Duodenal mucosa (tissue), 2 donors: ENCODE results near the gene CBLN3.

Experiments
- H3K27ac ChIP-seq: one replicate; pipeline ENCODE4 v1.7.0; 2013; ENCODE audit warnings: low read depth, low read length
- H3K27me3 ChIP-seq, 2 donors: one replicate each; pipeline ENCODE4 v1.7.0; 2013; ENCODE audit warnings: low read length in 2 of 2, control low read depth in 1 of 2; ENCODE audit not compliant: insufficient read depth in 2 of 2, control insufficient read depth in 1 of 2
- H3K36me3 ChIP-seq, 2 donors: one replicate each; pipeline ENCODE4 v1.7.0; 2013; ENCODE audit warnings: low read length in 2 of 2, control low read depth in 1 of 2; ENCODE audit not compliant: insufficient read depth in 2 of 2, control insufficient read depth in 1 of 2
- H3K4me1 ChIP-seq, 2 donors: one replicate each; pipeline ENCODE4 v1.7.0; 2013; ENCODE audit warnings: low read length in 2 of 2, control low read depth in 1 of 2; ENCODE audit not compliant: insufficient read depth in 2 of 2, control insufficient read depth in 1 of 2
- H3K4me3 ChIP-seq, 2 donors: one replicate each; pipeline ENCODE4 v1.7.0; 2013; ENCODE audit warnings: low read length in 2 of 2, low read depth in 1 of 2
- H3K9ac ChIP-seq, 2 donors: one replicate each; pipeline ENCODE4 v1.7.0; 2013; ENCODE audit warnings: low read length in 2 of 2, low read depth in 1 of 2
- H3K9me3 ChIP-seq, 2 donors: one replicate each; pipeline ENCODE4 v1.7.0; 2013; ENCODE audit warnings: low read length in 2 of 2, control low read depth in 1 of 2; ENCODE audit not compliant: control insufficient read depth in 1 of 2

The CBLN3 gene

DNA sequence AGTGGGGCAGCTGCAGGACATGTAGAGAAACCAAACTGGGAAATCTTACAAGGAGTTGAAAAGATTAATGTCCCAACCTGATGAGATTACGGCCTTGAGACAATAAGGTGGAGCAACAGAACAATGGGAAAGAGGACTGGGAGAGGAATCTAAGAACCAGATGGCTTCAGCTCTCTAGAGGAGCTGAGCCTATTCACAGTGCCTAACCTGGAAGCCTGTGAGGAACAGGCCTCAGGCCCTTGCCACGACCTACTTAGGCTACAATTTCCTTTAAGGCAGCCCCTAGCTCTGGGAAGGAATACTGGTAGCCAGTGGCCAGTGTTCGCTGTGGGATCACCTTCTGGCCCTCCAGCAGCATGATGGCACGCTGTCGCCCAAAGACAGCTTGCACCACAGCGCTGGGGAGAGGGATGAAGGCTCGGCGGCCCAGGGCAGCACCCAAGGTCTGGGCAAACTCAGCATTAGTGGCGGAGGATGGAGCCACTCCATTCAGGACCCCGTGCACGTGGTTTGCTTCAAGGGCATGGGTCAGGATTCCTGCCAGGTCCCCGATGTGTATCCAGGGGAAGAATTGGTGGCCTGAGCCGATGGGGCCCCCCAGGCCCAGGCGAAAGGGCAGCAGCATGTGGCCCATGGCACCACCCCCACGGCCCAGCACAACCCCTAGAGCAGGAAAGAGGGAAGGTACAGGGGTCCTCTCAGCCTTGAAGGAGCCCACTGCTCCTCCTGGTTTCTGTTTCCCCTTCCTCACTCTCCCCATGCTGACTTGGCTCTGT, 10.6 kb upstream of the CBLN3 start:
- H3K27ac ChIP-seq, result no peak overlapping the region
- H3K9ac ChIP-seq, result no peak overlapping the region
- H3K4me3 ChIP-seq, result no peak overlapping the region

DNA sequence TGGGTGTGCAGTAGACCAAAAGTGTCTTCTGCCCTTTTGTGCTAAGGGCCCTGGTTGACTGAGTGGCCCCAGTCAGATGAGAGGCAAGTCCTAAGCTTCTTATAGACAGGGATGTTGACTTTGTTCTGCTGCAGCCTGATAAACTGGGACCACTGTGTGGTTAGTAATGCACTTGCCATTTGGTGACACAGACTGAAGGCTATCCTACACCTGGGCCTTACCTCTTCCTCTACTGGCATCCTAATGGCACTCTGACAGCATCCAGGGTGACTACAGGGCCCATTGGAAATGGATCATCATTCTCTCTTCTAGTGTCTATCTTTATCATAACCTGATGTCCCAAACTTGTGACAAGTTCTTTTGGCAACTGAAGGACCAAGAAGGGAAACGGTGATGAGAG, 9.8 kb upstream of the CBLN3 start:
- no peak overlapping the region for H3K9ac ChIP-seq
- H3K4me1 ChIP-seq, result peaks cover 26 to 29% of the 10 kb centered on the region in 2 donors
- no peaks in the 10 kb centered on the region for H3K9me3 ChIP-seq
- no peak overlapping the region for H3K27ac ChIP-seq
- H3K4me3 ChIP-seq, result no peak overlapping the region
- H3K36me3 ChIP-seq, result peaks cover 36 to 48% of the 10 kb centered on the region in 2 donors
- H3K27me3 ChIP-seq, result no peaks in the 10 kb centered on the region

More for the DNA sequence above, 10.6 kb upstream of the CBLN3 start:
- H3K36me3 ChIP-seq, result peaks cover 36 to 47% of the 10 kb centered on the region in 2 donors
- no peaks in the 10 kb centered on the region for H3K9me3 ChIP-seq
- H3K27me3 ChIP-seq, result no peaks in the 10 kb centered on the region
- peaks cover 26 to 29% of the 10 kb centered on the region in 2 donors for H3K4me1 ChIP-seq

DNA sequence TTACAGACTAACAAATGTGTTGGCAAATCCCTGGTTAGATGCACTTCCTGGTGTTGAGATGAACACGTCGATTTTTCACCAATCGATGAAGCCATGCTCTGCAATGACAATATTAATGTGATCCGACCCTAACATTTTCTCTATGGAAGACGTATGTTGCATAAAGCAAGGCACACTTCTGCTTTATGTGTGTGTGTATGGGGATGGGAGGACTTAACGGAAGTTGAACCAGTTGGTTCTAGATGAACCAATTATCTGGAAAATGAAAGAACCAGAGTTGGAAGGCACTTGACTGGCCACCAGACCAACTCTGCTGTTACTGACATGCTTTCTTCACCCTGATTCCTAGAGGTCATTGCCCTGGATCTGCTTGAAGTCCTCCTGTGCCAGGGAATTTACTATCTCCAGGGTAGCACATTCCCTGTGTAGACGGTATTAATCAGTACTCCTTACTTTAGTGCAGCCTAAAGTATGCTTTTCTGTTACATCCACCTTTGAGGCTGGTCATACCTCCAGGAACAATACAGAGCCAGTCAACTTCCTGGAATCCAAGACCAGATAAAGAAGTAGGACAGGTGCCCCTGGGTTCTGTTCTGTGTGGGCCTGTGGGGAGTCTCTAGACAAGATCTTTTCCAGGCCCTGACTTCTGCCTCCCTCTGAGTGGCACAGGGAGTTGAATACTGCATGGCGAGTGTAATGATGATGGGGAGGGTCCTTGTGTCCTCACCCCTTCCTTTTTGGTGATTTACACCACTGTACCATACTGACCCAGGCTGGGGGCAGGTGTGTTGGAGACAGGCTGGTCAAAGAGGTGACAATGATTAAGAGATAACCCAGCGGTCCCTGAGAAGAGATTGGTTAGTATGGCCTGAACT, 9.0 kb upstream of the CBLN3 start:
- peaks cover 38 to 55% of the 10 kb centered on the region in 2 donors for H3K36me3 ChIP-seq

DNA sequence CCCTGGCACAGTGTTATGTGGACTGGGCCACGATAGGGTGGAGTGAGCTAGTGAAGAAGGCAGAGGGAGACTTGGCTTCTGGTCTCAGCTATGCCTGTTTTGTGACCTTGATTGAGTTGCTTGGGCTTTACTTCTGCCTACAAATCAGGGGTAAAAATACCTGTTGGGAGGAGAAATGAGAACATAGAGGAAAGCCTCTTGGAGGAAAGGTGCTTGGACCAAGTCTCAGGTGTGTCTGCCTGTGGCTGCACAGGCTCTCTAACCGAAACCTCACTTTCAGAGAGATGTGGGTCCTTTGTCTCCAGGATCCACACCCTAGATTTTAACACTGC, 8.2 kb upstream of the CBLN3 start:
- H3K9me3 ChIP-seq, result no peaks in the 10 kb centered on the region
- no peak overlapping the region for H3K27ac ChIP-seq
- peaks cover 28% of the 10 kb centered on the region in 2 donors for H3K4me1 ChIP-seq
- H3K9ac ChIP-seq, result no peak overlapping the region
- no peaks in the 10 kb centered on the region for H3K27me3 ChIP-seq
- no peak overlapping the region for H3K4me3 ChIP-seq
- peaks cover 46 to 63% of the 10 kb centered on the region in 2 donors for H3K36me3 ChIP-seq

More for the DNA sequence above, 9.0 kb upstream of the CBLN3 start:
- no peak overlapping the region for H3K9ac ChIP-seq
- no peak overlapping the region for H3K4me3 ChIP-seq
- H3K9me3 ChIP-seq, result no peaks in the 10 kb centered on the region
- no peak overlapping the region for H3K27ac ChIP-seq
- H3K27me3 ChIP-seq, result no peaks in the 10 kb centered on the region
- H3K4me1 ChIP-seq, result peaks cover 24 to 27% of the 10 kb centered on the region in 2 donors

DNA sequence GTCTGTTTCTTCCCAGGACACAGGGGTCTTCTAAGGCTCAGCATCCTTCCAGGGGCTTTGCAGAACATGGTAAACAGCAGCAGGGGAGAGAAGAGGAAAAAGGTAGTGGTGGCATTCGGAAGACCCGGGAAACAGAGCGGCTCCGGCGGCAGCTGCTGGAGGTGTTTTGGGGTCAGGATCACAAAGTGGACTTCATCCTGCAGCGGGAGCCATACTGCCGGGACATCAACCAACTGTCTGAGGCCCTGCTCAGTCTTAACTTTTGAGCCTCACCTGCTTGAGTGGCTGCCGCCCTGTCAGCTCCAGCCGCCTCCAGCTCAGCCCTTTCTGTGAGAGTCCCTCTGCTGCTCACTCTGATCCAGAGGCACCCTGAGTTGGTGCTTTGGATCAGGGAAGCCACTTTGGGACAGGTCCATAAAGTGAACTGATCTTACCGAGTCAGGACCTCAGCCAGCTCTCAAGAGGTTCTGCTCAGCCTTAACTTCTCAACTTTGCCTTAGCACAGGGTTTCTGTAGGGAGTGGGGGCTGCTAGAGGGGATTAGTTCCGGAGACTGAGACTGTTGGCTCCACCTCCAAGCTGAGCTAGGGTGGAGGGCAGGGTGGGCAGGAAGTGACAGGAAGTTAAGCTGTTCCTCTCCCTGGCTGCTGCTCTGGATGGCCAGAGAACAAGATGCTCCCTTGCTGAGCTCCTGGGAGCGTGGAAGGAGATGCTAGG, 7.7 kb upstream of the CBLN3 start:
- Histone ChIP-seq H3K36me3 (peaks cover 51 to 68% of the 10 kb centered on the region in 2 donors), H3K9me3 (no peaks in the 10 kb centered on the region), H3K27me3 (no peaks in the 10 kb centered on the region), H3K9ac (no peak overlapping the region), H3K4me1 (peaks cover 32 to 33% of the 10 kb centered on the region in 2 donors), H3K4me3 (no peak overlapping the region), H3K27ac (no peak overlapping the region)

DNA sequence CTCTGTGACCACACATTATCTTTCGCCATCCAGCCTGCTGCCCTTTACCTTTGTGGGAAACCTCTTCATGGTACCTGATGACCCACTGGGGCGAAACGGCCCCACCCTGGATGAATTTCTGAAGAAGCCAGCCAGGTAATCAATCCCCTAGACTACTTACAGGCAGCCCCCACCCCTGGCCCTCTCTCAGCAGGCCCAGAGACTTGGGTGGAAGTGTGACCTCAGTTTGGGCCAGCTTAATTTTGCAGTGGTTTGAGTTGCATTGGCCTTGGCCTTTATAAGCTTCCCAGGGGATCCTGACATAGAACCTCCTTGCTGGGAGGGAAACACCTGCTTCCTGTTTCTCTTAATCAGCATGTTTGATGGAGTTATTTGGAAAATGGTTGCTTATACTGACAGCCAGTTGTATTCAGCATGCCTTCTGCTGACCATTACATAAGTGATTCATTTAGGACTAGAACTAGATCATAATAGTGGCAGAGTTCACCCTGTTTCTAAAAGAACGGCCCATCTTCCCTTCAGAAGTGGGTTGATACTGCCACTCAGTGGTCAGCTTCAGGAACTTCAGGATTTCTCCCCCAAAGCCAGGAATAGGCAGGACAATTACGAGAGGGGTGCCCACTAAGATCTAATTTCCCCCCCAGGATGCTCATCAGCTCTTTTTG, 7.0 kb upstream of the CBLN3 start:
- peaks cover 34 to 35% of the 10 kb centered on the region in 2 donors for H3K4me1 ChIP-seq
- no peak overlapping the region for H3K27ac ChIP-seq

DNA sequence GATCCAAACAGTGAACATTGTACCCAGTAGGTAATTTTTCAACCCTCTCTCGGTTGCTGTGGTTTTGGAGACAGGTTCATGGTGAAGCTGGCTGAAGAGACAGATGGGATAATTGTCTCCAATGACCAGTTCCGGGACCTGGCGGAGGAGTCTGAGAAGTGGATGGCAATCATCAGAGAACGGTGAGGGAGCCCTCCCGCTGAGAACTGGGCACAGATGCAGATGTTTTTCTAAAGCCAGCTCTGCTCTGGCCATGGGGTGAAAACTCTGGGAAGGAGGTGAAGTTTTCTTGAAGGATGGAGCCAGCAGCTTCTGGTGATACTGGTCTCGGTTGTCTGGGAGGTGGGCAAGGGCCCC, 6.5 kb upstream of the CBLN3 start:
- H3K4me3 ChIP-seq, result no peak overlapping the region
- no peak overlapping the region for H3K27ac ChIP-seq
- H3K4me1 ChIP-seq, result peaks cover 34 to 37% of the 10 kb centered on the region in 2 donors
- H3K27me3 ChIP-seq, result no peaks in the 10 kb centered on the region
- H3K9ac ChIP-seq, result no peak overlapping the region
- no peaks in the 10 kb centered on the region for H3K9me3 ChIP-seq
- H3K36me3 ChIP-seq, result peaks cover 50 to 72% of the 10 kb centered on the region in 2 donors

More for the DNA sequence above, 7.0 kb upstream of the CBLN3 start:
- Histone ChIP-seq H3K27me3 (no peaks in the 10 kb centered on the region), H3K36me3 (peaks cover 53 to 72% of the 10 kb centered on the region in 2 donors), H3K4me3 (no peak overlapping the region), H3K9me3 (no peaks in the 10 kb centered on the region), H3K9ac (no peak overlapping the region)

DNA sequence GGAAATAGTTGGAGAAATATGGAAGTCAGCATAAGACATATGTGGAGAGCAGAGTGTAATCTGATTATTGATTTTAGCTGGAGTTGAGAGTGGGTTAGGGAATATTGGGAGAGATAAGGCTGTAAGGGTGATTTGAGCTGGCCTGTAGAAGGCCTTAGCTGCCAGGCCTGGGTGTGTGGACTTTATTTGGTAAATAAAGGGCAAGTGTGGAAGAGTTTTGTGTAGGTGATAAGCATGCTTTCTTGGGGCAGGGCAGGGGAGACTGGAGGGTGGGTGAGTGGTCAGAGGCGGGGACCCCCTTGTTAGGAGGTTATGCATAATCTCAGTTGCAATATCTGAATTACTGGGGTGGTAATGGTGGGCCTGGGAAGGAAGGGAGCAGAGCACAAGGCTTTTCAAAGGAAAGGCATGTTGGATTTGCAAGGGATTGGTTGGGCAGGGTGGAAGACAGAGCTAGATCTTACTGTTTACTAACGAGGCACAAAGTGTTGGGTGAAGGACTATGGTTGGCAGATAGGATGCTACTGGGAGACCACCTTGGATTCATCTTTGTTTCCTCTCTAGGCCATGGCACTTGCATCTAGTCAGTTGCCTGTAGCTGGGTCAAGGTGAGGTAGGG, 5.8 kb upstream of the CBLN3 start:
- Histone ChIP-seq H3K27me3 (no peaks in the 10 kb centered on the region), H3K4me1 (peaks cover 32 to 36% of the 10 kb centered on the region in 2 donors), H3K4me3 (no peak overlapping the region), H3K9ac (no peak overlapping the region), H3K36me3 (peaks cover 50 to 67% of the 10 kb centered on the region in 2 donors), H3K9me3 (no peaks in the 10 kb centered on the region), H3K27ac (no peak overlapping the region)

DNA sequence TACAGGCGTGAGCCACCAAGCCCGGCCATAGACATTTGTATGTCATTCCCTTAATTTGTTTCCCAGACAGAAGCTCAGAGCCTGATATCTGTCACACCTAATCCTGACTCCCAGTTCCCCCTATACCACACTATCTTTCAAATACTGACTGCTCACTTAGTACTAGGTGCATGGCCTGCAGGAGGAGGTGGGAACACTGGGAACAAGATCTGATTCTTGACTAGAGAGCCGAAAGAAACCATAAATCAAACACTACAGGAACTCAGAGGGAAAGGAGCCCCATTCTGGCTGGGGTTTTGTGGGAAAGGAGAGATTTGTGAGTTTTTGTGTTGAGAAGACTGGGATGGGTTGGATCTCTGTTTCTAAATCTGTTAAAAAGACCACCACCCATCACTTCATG, 5.2 kb upstream of the CBLN3 start:
- Histone ChIP-seq H3K27ac (no peak overlapping the region), H3K36me3 (peaks cover 50 to 61% of the 10 kb centered on the region in 2 donors), H3K27me3 (no peaks in the 10 kb centered on the region), H3K4me3 (no peak overlapping the region), H3K9ac (no peak overlapping the region), H3K4me1 (peaks cover 31 to 34% of the 10 kb centered on the region in 2 donors), H3K9me3 (no peaks in the 10 kb centered on the region)
